Neural progenitor cell (in vitro differentiated cells): Measurements from ENCODE around the gene PBX1. TPM values are rescaled to one million over a fixed set of nuclear protein-coding genes. Genes with fewer than 3 reads are reported as not detected.

Experiments
- DNase-seq: peaks from one replicate; pipeline ENCODE4 v3.0.0-alpha.2; 2016; ENCODE audit warnings: low spot score
- H2AFZ ChIP-seq: fragments of 200-600 bp; sonication (generic); replicated peaks from 2 replicates; pipeline ENCODE4 v1.6.1; 2016; ENCODE audit warnings: antibody characterized with exemption
- H3F3A ChIP-seq: fragments of 200-600 bp; sonication (generic); 2 replicates; pipeline ENCODE4 v1.6.1; 2016; ENCODE audit warnings: antibody characterized with exemption, low read depth
- H3K27ac ChIP-seq: fragments of 200-600 bp; sonication (generic); 2 replicates; pipeline ENCODE4 v1.5.1; 2016; ENCODE audit warnings: mild to moderate bottlenecking
- H3K27me3 ChIP-seq: fragments of 200-600 bp; sonication (generic); 2 replicates; pipeline ENCODE4 v1.6.1; 2016; ENCODE audit warnings: mild to moderate bottlenecking, moderate library complexity
- H3K36me3 ChIP-seq: fragments of 200-600 bp; sonication (generic); 2 replicates; pipeline ENCODE4 v1.5.1; 2016
- H3K4me1 ChIP-seq: fragments of 200-600 bp; sonication (generic); 2 replicates; pipeline ENCODE4 v1.6.1; 2016; ENCODE audit warnings: mixed run types
- H3K4me2 ChIP-seq: fragments of 200-600 bp; sonication (generic); 2 replicates; pipeline ENCODE4 v1.6.1; 2016
- H3K4me3 ChIP-seq: fragments of 200-600 bp; sonication (generic); 2 replicates; pipeline ENCODE4 v1.5.1; 2016
- H3K79me2 ChIP-seq: fragments of 200-600 bp; sonication (generic); 2 replicates; pipeline ENCODE4 v1.6.1; 2016; ENCODE audit warnings: low read depth
- H3K9ac ChIP-seq: fragments of 200-600 bp; sonication (generic); 2 replicates; pipeline ENCODE4 v1.6.1; 2016
- H3K9me3 ChIP-seq: fragments of 200-600 bp; sonication (generic); 2 replicates; pipeline ENCODE4 v1.5.1; 2016; ENCODE audit warnings: low read depth
- H4K20me1 ChIP-seq: fragments of 200-600 bp; sonication (generic); 2 replicates; pipeline ENCODE4 v1.6.1; 2016; ENCODE audit warnings: low read depth
- H3K27ac Mint-ChIP-seq: 3 replicates; pipeline ENCODE4 v1.8.0; 2021; ENCODE audit warnings: mixed read lengths
- H3K27me3 Mint-ChIP-seq: 2 replicates; pipeline ENCODE4 v1.8.0; 2022; ENCODE audit warnings: low read depth, mild to moderate bottlenecking, inconsistent platforms, moderate library complexity, mixed read lengths; ENCODE audit not compliant: insufficient read depth
- H3K36me3 Mint-ChIP-seq: 3 replicates; pipeline ENCODE4 v1.8.0; 2021; ENCODE audit warnings: mixed read lengths
- H3K4me1 Mint-ChIP-seq: 3 replicates; pipeline ENCODE4 v1.8.0; 2021; ENCODE audit warnings: mixed read lengths
- H3K4me3 Mint-ChIP-seq: 3 replicates; pipeline ENCODE4 v1.8.0; 2021; ENCODE audit warnings: mild to moderate bottlenecking, moderate library complexity, mixed read lengths
- H3K9me3 Mint-ChIP-seq: 3 replicates; pipeline ENCODE4 v1.8.0; 2020; ENCODE audit warnings: mixed read lengths
- CTCF ChIP-seq: fragments of 200-600 bp; sonication (generic); IDR thresholded peaks from 2 replicates; pipeline ENCODE4 v1.5.1; 2017; ENCODE audit warnings: antibody characterized with exemption, mild to moderate bottlenecking
- EZH2 ChIP-seq: fragments of 200-600 bp; sonication (generic); IDR thresholded peaks from 2 replicates; pipeline ENCODE4 v1.6.1; 2017; ENCODE audit warnings: antibody characterized with exemption, mild to moderate bottlenecking, moderate library complexity
- EZH2phosphoT487 ChIP-seq: fragments of 200-600 bp; sonication (generic); IDR thresholded peaks from 2 replicates; pipeline ENCODE4 v1.6.1; 2017; ENCODE audit warnings: antibody characterized with exemption
- total RNA-seq: library from RNA; depleted of rRNA; stranded (reverse); fragments of >200 nt; gene quantifications from 2 replicates; pipeline ENCODE4 v1.2.3, GENCODE V29; 2015; ENCODE audit warnings: low replicate concordance

Gene PBX1
- total RNA-seq, 1 donor from 2014 or later, result 91.1 TPM

GRCh38 chr1:164564378-164564777 is 5.4 kb downstream of the PBX1 start:
- Mint-ChIP-seq H3K27ac (no peak overlapping the region), H3K9me3 (peaks cover 8% of the 10 kb centered on the region), H3K4me3 (peak overlapping the region; percentile 75), H3K36me3 (peaks cover 25% of the 10 kb centered on the region), H3K4me1 (peaks cover 50% of the 10 kb centered on the region), H3K27me3 (no peaks in the 10 kb centered on the region)
- peaks cover 50% of the 10 kb centered on the region for H3K4me1 ChIP-seq
- no peaks in the 10 kb centered on the region for H3K36me3 ChIP-seq
- no peaks in the 10 kb centered on the region for H3K27me3 ChIP-seq
- no peak overlapping the region for H3K9ac ChIP-seq
- peak overlapping the region; percentile 81 for H3K4me3 ChIP-seq
- H2AFZ ChIP-seq, result no peak overlapping the region
- no peak for DNase-seq
- peaks cover 17% of the 10 kb centered on the region for H3F3A ChIP-seq
- peaks cover 66% of the 10 kb centered on the region for H4K20me1 ChIP-seq
- H3K9me3 ChIP-seq, result no peaks in the 10 kb centered on the region
- no peak overlapping the region for H3K27ac ChIP-seq
- peak overlapping the region; percentile 93 for H3K4me2 ChIP-seq
- TF ChIP-seq CTCF, result no peak
- no peak for TF ChIP-seq EZH2phosphoT487
- TF ChIP-seq EZH2, result no peak
- peaks cover 97% of the 10 kb centered on the region for H3K79me2 ChIP-seq

GRCh38 chr1:164565357-164565756 is 6.4 kb downstream of the PBX1 start:
- peak overlapping the region; percentile 10 for H3K4me3 ChIP-seq
- peaks cover 100% of the 10 kb centered on the region for H3K79me2 ChIP-seq
- DNase-seq, result peak; percentile 28
- peak overlapping the region; percentile 93 for H3K4me2 ChIP-seq
- H3K36me3 ChIP-seq, result peaks cover 4% of the 10 kb centered on the region
- no peaks in the 10 kb centered on the region for H3K27me3 ChIP-seq
- no peak overlapping the region for H3K27ac ChIP-seq
- peaks cover 7% of the 10 kb centered on the region for H3F3A ChIP-seq
- H3K9me3 ChIP-seq, result no peaks in the 10 kb centered on the region
- H4K20me1 ChIP-seq, result peaks cover 66% of the 10 kb centered on the region
- peaks cover 50% of the 10 kb centered on the region for H3K4me1 ChIP-seq
- Mint-ChIP-seq H3K27ac (no peak overlapping the region), H3K27me3 (no peaks in the 10 kb centered on the region), H3K4me1 (peaks cover 50% of the 10 kb centered on the region), H3K36me3 (peaks cover 33% of the 10 kb centered on the region), H3K4me3 (peak overlapping the region; percentile 42), H3K9me3 (peaks cover 13% of the 10 kb centered on the region)
- no peak overlapping the region for H2AFZ ChIP-seq
- TF ChIP-seq CTCF, result no peak
- TF ChIP-seq EZH2phosphoT487, result no peak
- TF ChIP-seq EZH2, result no peak
- H3K9ac ChIP-seq, result no peak overlapping the region

GRCh38 chr1:164567774-164568173 is 8.8 kb downstream of the PBX1 start:
- Mint-ChIP-seq H3K9me3 (peaks cover 22% of the 10 kb centered on the region), H3K36me3 (peaks cover 54% of the 10 kb centered on the region), H3K27ac (no peak overlapping the region), H3K4me3 (no peak overlapping the region), H3K27me3 (no peaks in the 10 kb centered on the region), H3K4me1 (peaks cover 43% of the 10 kb centered on the region)
- H3K79me2 ChIP-seq, result peaks cover 100% of the 10 kb centered on the region
- no peak overlapping the region for H3K4me3 ChIP-seq
- peaks cover 45% of the 10 kb centered on the region for H3K4me1 ChIP-seq
- H3K4me2 ChIP-seq, result no peak overlapping the region
- DNase-seq, result no peak
- no peaks in the 10 kb centered on the region for H3K9me3 ChIP-seq
- no peak overlapping the region for H3K27ac ChIP-seq
- H3F3A ChIP-seq, result no peaks in the 10 kb centered on the region
- H3K27me3 ChIP-seq, result no peaks in the 10 kb centered on the region
- H3K9ac ChIP-seq, result no peak overlapping the region
- no peak for TF ChIP-seq CTCF
- no peak for TF ChIP-seq EZH2
- TF ChIP-seq EZH2phosphoT487, result no peak
- no peak overlapping the region for H2AFZ ChIP-seq
- peaks cover 14% of the 10 kb centered on the region for H3K36me3 ChIP-seq
- peaks cover 65% of the 10 kb centered on the region for H4K20me1 ChIP-seq
